A673 (cell line): ENCODE measurements around the gene KATNAL1.

Experiments used
- EZH2 ChIP-seq: fragments of 200-600 bp; sonication (generic); IDR thresholded peaks from 2 replicates; pipeline ENCODE4 v1.6.1; 2017; ENCODE audit warnings: borderline replicate concordance, low read depth, mild to moderate bottlenecking, mixed read lengths, antibody characterized with exemption, low read length; ENCODE audit not compliant: poor library complexity, severe bottlenecking
- TF ChIP-seq, protein P1 (sequence below): fragments of 300-800, 200-600 bp; sonication (generic); conservative IDR thresholded peaks from 2 replicates; pipeline ENCODE4 v1.5.1; 2017; ENCODE audit warnings: low read depth, mild to moderate bottlenecking, antibody characterized with exemption, low read length, moderate library complexity, mixed read lengths

DNA sequence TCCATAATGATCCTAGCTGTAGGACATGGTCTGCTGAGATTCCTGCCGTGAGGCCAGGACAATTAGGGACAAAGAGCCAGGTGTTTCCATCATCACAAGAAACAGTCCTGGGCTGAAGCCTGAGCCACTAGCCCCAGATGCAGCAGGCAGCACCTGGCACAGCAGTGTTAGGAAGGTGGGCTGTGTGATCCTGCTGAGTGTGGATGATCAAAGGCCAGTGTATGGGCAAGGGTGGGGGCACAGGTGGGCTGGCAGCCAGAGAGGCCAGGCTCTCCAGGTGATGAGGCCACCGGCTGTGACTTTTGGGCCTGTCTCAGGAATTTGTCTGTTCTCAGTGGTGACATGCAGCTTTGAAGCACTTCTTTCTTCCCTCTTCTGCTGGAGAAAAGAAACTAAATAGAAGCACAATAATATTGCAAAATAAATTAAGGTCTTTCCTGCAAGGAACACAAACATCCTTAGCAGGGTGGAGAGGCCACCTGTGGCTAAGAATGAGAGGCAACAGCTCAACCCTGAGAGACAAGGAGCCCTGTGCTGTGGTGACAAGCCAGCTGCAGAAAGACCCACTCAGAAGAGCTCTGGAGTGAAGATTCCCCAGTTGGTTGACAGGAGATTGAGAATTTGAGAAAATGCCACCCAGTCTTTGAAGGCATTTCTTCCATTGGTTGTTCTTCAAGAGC, 127.6 kb downstream of the KATNAL1 start:
- TF ChIP-seq, protein P1, sequence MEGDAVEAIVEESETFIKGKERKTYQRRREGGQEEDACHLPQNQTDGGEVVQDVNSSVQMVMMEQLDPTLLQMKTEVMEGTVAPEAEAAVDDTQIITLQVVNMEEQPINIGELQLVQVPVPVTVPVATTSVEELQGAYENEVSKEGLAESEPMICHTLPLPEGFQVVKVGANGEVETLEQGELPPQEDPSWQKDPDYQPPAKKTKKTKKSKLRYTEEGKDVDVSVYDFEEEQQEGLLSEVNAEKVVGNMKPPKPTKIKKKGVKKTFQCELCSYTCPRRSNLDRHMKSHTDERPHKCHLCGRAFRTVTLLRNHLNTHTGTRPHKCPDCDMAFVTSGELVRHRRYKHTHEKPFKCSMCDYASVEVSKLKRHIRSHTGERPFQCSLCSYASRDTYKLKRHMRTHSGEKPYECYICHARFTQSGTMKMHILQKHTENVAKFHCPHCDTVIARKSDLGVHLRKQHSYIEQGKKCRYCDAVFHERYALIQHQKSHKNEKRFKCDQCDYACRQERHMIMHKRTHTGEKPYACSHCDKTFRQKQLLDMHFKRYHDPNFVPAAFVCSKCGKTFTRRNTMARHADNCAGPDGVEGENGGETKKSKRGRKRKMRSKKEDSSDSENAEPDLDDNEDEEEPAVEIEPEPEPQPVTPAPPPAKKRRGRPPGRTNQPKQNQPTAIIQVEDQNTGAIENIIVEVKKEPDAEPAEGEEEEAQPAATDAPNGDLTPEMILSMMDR, result no peak
- no peak for TF ChIP-seq EZH2
